H7 (cell line): ENCODE data around the gene STAT4. TPM values are rescaled to one million over a fixed set of nuclear protein-coding genes. Genes with fewer than 3 reads are reported as not detected.
A peak's percentile ranks its signal among the peaks of the same experiment; 100 is the strongest.

ENCODE experiments used
- DNase-seq: peaks from one replicate; pipeline ENCODE4 v3.0.0; 2012
- H3K27me3 ChIP-seq: 2 replicates; pipeline ENCODE4 v1.6.0; 2011; ENCODE audit warnings: mild to moderate bottlenecking, low read length; ENCODE audit not compliant: control insufficient read depth, insufficient read depth
- H3K36me3 ChIP-seq: replicated peaks from 2 replicates; pipeline ENCODE4 v1.5.1; 2011; ENCODE audit warnings: low read length; ENCODE audit not compliant: control insufficient read depth, insufficient read depth
- H3K4me3 ChIP-seq: 2 replicates; pipeline ENCODE4 v1.5.1; 2011; ENCODE audit warnings: low read depth, mild to moderate bottlenecking, control low read depth, low read length, moderate library complexity; ENCODE audit not compliant: insufficient read depth
- total RNA-seq: library from RNA; depleted of rRNA; stranded (reverse); fragments of >200 nt; shearing (Covaris generic); gene quantifications from 2 replicates; pipeline ENCODE4 v1.2.3, GENCODE V29; 2014

STAT4 gene
- total RNA-seq, 1 experiment from 2014 or later: 1.5 TPM

GRCh38 chr2:191108331-191108730 lies 42.5 kb downstream of the STAT4 start:
- Histone ChIP-seq H3K36me3 (no peaks in the 10 kb centered on the region), H3K27me3 (no peaks in the 10 kb centered on the region), H3K4me3 (no peak overlapping the region)
- no peak for DNase-seq

GRCh38 chr2:191105082-191105481 lies 45.7 kb downstream of the STAT4 start:
- no peak for DNase-seq
- Histone ChIP-seq H3K4me3 (no peak overlapping the region), H3K27me3 (no peaks in the 10 kb centered on the region)

GRCh38 chr2:191103774-191104173 lies 47.0 kb downstream of the STAT4 start:
- Histone ChIP-seq H3K27me3 (no peaks in the 10 kb centered on the region), H3K4me3 (no peak overlapping the region), H3K36me3 (no peaks in the 10 kb centered on the region)
- DNase-seq: no peak

More at GRCh38 chr2:191105082-191105481, 45.7 kb downstream of the STAT4 start:
- H3K36me3 ChIP-seq: no peaks in the 10 kb centered on the region

GRCh38 chr2:191100216-191100615 lies 50.6 kb downstream of the STAT4 start:
- Histone ChIP-seq H3K4me3 (no peak overlapping the region), H3K36me3 (no peaks in the 10 kb centered on the region), H3K27me3 (no peaks in the 10 kb centered on the region)
- DNase-seq: no peak

- Histone ChIP-seq H3K36me3 (no peaks in the 10 kb centered on the region), H3K4me3 (no peak overlapping the region), H3K27me3 (no peaks in the 10 kb centered on the region)
- peak; percentile 33 for DNase-seq
These were observed 63.5 kb downstream of the STAT4 start for GRCh38 chr2:191087311-191087710.

- no peak for DNase-seq
- Histone ChIP-seq H3K27me3 (no peaks in the 10 kb centered on the region), H3K4me3 (no peak overlapping the region), H3K36me3 (no peaks in the 10 kb centered on the region)
These were observed 64.1 kb downstream of the STAT4 start for GRCh38 chr2:191086706-191087105.

- Histone ChIP-seq H3K27me3 (no peaks in the 10 kb centered on the region), H3K36me3 (no peaks in the 10 kb centered on the region), H3K4me3 (no peak overlapping the region)
- no peak for DNase-seq
These were observed 67.3 kb downstream of the STAT4 start for GRCh38 chr2:191083540-191083939.

GRCh38 chr2:191082321-191082720 lies 68.5 kb downstream of the STAT4 start:
- DNase-seq: no peak
- Histone ChIP-seq H3K27me3 (no peaks in the 10 kb centered on the region), H3K4me3 (no peak overlapping the region), H3K36me3 (no peaks in the 10 kb centered on the region)

GRCh38 chr2:191081411-191082155 lies 69.2 kb downstream of the STAT4 start:
- DNase-seq: no peak
- H3K27me3 ChIP-seq: no peaks in the 10 kb centered on the region
- H3K36me3 ChIP-seq: no peaks in the 10 kb centered on the region
- H3K4me3 ChIP-seq: no peak overlapping the region

- Histone ChIP-seq H3K4me3 (no peak overlapping the region), H3K27me3 (no peaks in the 10 kb centered on the region), H3K36me3 (no peaks in the 10 kb centered on the region)
- no peak for DNase-seq
These were observed 72.5 kb downstream of the STAT4 start for GRCh38 chr2:191078165-191078867.

GRCh38 chr2:191070276-191070675 lies 80.5 kb downstream of the STAT4 start:
- DNase-seq: no peak
- H3K27me3 ChIP-seq: no peaks in the 10 kb centered on the region
- no peak overlapping the region for H3K4me3 ChIP-seq
- no peaks in the 10 kb centered on the region for H3K36me3 ChIP-seq

GRCh38 chr2:191069606-191070005 lies 81.2 kb downstream of the STAT4 start:
- DNase-seq: no peak

GRCh38 chr2:191066919-191067233 lies 83.9 kb downstream of the STAT4 start:
- Histone ChIP-seq H3K36me3 (no peaks in the 10 kb centered on the region), H3K4me3 (no peak overlapping the region), H3K27me3 (no peaks in the 10 kb centered on the region)
- no peak for DNase-seq

More at GRCh38 chr2:191069606-191070005, 81.2 kb downstream of the STAT4 start:
- H3K36me3 ChIP-seq: no peaks in the 10 kb centered on the region
- no peak overlapping the region for H3K4me3 ChIP-seq
- H3K27me3 ChIP-seq: no peaks in the 10 kb centered on the region

- no peaks in the 10 kb centered on the region for H3K27me3 ChIP-seq
- H3K36me3 ChIP-seq: no peaks in the 10 kb centered on the region
- DNase-seq: no peak
- no peak overlapping the region for H3K4me3 ChIP-seq
These were observed 84.4 kb downstream of the STAT4 start for GRCh38 chr2:191066197-191066918.

- no peaks in the 10 kb centered on the region for H3K36me3 ChIP-seq
- no peaks in the 10 kb centered on the region for H3K27me3 ChIP-seq
- DNase-seq: no peak
These were observed 85.0 kb downstream of the STAT4 start for GRCh38 chr2:191065785-191066184.

More at GRCh38 chr2:191065785-191066184, 85.0 kb downstream of the STAT4 start:
- no peak overlapping the region for H3K4me3 ChIP-seq
